ENCODE measurements around the gene XKR7.
"Not testable (repeated sequence)": the region's sequence is repeated elsewhere in the genome, so short reads cannot be mapped to it uniquely, and the experiment has no call there.

The XKR7 gene

DNA sequence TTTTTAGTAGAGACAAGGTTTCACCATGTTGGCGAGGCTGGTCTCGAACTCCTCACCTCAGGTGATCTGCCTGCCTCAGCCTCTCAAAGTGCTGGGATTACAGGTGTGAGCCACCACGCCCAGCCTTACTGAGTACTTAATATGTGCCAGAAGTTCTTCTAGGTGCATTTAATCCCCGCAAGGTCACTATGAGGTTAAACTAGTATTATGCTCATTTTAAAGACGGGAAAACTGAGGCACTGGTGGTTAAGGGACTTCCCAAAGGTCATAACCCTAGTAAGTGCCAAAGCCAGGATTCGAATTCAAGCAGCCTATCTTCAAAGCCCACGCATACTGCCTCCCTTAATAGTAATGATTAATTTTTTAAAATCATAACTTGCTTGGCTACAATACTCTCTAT is 41.6 kb downstream of the XKR7 start:
- in situ Hi-C loops (cut with HindIII; ENCODE audit: low sequenced_read_pairs), result no loop called here

DNA sequence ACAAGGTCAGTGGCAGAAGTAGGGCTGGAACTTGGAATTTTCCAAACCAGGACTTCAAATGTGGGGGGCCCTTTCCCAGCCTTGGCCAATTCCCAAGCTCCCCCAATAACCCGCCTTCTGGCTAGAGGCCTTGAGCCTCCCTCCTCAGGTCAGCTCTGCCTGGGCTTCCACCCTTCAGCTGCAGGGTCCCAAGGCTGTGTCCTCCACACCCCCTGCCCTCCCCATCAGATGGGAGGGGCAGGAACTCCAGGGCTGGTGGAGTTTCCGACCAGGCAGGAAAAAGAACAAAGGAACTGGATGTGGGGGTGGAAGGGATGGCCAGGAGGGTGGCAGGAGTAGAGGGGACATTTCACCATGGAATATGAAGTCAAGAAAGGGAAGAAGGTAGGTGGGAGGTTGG is 42.1 kb downstream of the XKR7 start, which contains the start of gene CCM2L:
TSS of gene CCM2L (plus strand) at position 338 of the 400 bp plus-strand sequence. CDS start at position 355, 17 bp downstream.
- in situ Hi-C loops (cut with HindIII; ENCODE audit: low sequenced_read_pairs), result no loop called here

DNA sequence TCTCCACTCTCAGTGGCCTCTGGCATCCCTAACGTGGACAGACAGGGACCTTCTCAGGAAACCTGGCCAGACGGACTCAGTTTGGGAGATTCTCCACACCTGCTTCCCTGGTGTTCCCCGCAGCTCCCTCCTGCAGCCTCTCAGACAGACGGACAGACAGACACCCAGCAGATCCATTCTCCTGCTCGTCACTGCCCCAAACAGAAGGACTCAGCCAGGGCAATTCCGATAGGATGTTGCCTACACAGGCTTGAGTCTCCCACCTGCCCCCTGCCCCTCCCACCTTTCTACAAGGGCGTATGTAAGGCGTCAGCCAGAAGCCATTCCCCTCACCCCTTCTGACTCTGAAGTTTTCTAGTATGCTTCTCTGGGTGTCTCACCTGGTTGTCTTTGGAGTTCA is 42.7 kb downstream of the XKR7 start:
- in situ Hi-C loops (cut with HindIII; ENCODE audit: low sequenced_read_pairs), result no loop called here

DNA sequence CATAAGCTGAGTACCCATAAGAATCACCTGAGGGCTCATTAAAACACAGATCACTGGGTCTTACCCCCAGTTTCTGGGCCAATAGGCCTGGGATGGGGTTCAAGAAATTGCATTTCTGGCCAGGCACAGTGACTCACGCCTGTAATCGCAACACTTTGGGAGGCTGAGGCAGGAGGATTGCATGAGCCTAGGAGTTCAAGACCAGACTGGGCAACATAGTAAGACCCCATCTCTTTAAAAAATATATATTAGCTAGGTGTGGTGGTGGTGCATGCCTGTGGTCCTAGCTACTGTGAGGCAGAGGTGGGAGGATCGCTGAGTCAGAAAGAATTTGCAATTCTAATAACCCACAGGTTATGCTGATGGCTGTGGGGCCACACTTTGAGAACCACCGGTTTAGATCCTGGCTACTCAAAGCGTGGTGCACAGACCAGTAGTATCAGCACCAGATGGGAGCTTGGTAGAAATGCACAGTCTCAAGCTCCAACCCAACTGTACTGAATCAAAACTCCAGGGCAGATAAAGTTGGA is 44.3 kb downstream of the XKR7 start:
- in situ Hi-C loops (cut with HindIII; ENCODE audit: low sequenced_read_pairs), result no loop called here

DNA sequence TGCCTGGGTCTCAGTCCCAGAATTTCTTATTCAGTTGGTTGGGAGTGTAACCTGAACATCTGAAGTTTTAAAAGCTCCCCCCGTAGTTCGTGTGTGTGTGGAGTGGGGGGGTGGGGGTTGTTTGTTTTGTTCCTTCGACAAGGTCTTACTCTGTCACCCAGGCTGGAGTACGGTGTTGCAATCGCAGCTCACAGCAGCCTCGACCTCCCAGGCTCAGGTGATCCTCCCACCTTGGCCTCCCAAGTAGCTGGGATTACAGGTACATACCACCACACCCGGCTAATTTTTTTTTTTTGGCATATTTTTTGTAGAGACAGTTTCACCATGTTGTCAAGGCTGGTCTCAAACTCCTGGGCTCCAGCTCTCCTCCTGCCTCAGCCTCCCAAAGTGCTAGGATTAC is 45.4 kb downstream of the XKR7 start:
- in situ Hi-C loops (cut with HindIII; ENCODE audit: low sequenced_read_pairs), result no loop called here

DNA sequence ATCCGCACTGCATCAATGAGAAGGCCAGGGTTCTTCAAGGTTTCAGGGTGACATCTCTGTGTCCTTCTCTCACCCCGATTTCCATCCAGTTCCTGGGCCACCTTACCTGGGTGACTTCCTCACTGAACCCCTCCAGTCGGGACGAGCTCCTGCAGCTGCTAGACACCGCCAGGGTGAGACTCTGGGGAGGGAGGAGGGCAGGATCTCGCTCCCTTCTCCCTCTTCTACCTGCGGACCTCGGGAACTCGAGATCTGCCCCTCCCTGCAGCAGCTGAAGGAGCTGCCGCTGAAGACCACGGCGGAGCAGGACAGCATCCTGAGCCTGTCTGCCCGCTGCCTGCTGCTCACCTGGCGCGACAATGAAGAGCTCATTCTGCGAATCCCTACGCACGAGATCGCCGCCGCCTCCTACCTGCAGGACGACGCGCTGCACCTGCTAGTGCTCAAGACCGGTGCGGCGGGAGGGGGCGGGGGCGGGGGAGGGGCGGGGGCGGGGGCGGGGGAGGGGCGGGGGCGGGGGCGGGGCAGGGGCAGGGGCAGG is 49.8 kb downstream of the XKR7 start:
- in situ Hi-C loops (cut with HindIII; ENCODE audit: low sequenced_read_pairs), result no loop called here

DNA sequence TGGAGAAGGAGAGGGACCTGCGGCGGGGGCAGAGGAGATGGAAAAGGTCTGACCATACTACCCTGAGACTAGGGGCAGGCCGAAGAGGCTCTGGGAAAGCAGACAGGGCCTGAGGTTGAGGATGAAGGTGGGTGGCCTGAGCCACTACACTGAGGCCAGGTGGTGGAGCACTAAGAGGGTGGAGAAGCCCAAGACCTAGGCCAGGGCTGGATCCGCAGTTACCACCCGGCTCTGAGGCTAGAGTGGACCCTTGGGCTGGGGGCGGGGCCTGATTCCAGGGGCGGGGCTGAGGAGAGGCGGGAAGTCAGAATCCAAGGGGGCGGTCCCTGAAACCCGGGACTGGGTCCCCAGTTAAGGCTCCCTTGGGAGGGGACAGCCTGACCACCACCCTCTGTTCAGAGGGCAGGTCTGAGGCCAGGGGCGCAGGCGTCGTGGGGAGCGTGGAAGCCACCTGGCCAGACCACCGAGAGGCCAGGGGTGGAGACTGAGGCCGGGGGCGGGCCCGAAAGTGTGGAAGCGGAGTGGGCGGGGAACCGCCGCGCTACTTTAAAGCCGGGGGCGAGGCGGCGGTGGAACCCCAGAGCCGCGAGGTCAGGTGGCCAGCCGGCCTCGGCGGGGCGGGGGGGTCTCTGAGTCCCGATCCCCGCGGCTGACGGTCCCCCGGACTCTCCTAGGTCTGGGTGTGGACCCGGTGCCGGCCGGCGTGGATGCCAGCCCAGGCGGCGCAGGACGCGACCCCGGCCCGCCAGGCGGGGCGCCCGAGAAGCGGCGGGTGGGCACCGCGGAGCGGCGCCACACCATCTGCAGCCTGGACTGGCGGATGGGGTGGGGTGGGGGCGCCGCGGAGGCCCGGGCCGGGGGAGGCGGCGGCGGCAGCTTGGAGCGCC is 50.6 kb downstream of the XKR7 start:
- in situ Hi-C loops (cut with HindIII; ENCODE audit: low sequenced_read_pairs), result no loop called here

DNA sequence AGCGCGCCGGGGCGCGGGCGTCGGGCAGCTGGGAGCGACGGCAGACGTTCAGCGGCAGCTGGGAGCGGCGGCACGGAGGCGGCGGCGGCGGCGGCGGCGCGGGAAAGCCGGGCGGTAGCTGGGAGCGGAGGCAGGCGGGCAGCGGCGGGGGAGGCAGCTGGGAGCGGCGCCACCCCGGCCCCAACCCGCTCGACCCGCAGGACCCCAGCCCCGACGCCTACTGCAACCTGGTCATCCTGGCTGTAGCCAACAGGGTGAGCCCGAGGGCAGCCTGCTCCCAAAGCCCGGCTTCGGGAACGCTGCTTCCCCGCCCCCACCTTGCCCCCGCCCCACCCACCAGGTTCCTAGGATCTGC is 51.2 kb downstream of the XKR7 start:
- in situ Hi-C loops (cut with HindIII; ENCODE audit: low sequenced_read_pairs), result no loop called here

DNA sequence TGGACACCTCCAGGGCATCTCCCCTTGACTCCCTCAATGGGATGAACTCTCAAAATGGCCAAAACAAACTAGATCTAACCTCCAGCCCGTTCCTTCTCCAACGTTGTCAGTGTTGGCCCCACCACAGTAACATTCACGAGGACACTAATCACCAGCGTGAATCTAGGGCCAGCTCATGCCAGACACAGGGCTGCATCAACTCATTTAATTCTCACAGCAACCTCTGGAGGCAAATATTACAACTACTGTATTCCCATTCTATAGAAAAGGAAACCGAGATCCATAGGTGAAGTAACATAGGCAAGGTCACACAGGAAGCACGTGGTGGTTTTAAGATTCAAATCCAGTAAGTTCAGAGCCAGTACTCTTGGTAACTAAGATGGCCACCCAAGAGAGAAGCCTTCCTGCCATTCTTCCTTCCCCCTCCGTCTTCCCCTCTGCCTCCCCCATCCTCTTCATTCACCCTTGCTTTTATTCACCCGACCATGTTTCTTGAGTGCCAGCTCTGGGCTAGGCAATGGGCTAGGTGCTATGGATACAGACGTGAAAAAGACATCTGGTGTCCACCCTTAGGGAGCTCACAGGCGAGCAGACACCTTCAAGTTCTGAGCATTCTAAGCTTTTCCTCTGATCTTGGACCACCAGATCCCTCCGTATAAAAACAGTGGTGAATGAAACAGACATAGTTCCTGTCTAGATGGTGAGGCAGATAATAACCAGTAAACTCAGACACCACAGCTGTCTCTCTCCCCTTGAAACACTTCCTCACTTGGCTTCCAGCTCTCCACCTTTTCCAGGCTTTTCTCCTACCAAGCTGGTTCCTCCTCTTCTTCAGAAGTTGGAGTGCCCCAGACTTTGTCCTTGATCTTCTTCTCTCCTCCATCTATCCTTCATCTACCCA is 51.9 kb downstream of the XKR7 start:
- in situ Hi-C loops (cut with HindIII; ENCODE audit: low sequenced_read_pairs), result no loop called here

DNA sequence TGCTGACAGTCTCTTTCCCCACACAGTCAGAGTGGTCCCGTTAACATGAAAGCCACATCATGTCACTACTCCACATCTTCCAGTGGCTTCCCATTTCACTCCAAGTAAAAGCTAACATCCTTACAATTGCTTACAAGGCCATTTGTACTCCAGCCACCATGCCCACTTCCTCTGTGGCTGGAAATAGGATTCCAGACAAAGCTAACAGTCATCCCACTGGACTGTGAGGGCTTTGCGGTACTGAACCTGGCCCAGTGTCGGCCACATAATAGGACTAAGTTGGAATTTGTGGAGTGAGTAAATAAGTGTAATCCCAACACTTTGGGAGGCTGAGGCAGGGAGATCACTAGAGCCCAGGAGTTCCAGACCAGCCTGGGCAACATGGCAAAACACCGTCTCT is 53.1 kb downstream of the XKR7 start:
- in situ Hi-C loops (cut with HindIII; ENCODE audit: low sequenced_read_pairs), result no loop called here

DNA sequence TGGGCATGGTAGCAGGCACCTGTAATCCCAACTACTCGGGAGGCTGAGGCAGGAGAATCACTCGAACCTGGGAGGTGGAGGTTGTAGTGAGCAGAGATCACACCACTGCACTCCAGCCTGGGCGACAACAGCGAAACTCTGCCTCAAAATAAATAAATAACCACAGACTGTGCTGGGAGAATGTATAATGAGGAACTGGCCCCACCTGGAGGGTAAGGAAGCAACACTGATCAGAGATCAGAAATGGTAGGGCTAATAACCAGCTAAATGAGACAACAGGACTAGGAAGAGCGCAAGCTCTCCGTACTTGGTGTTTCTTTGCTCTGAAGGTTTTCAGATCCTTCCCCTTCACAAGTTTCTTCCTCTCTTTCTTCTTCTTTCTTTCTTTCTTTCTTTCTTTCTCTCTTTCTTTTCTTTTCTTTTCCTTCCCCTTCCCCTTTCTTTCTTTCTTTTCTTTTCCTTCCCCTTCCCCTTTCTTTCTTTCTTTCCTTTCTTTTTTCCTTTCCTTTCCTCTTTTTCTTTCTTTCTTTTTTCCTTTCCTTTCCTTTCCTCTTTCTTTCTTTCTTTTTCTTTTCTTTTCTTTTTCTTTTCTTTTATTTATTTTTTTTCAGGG is 56.8 kb downstream of the XKR7 start:
- in situ Hi-C loops (cut with HindIII; ENCODE audit: low sequenced_read_pairs), result no loop called here

DNA sequence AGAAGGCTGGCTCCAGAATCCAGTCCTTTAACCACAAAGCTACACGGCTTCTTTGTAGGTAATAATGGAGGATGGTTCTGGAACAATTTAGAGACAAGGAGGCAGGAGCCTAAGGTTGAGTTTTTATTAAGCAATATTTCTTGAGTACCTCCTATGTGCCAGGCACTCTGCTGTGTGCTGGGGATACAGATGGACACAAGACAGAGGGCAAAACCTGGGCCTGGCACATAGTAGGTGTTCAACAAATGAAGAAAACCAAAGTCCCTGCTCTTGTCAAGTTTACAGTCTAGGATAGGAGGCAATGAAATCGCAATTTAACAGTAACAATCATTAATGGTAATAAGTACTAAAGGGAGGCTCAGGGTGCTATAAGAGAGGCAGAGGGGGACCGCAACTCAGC is 59.7 kb downstream of the XKR7 start:
- in situ Hi-C loops (cut with HindIII; ENCODE audit: low sequenced_read_pairs), result no loop called here

DNA sequence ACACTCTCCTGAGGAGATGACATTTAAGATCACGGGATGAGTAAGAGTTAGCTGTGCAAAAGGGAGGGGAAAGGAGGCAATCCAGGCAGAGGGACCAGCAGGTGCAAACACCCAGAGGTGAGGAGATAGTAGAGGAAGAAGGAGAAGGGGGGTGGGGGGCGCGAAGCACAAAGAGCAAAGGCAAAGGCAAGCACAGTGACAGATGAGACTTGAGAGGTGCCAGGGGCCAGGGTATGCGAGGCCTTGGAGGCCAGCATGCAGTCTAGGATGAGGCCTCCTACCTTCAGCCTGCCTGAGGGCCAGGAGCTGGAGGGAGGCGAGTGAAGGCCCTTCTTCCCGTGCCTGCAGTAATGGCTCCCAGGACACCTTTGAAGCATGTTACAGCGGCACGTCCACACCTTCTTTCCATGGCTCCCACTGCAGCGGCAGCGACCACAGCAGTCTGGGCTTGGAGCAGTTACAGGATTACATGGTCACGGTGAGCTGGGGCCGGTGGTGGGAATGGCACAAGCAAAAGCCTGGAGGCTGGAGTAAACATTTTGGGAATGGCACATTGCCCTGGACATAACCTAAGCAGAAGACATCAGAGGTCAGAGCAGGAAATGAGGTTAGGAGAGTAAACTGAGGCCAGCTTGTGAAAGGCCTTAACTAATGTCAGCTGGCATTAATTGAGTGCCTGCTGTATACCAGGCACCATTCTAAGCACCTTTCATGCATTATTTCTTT is 60.9 kb downstream of the XKR7 start:
- in situ Hi-C loops (cut with HindIII; ENCODE audit: low sequenced_read_pairs), result no loop called here

DNA sequence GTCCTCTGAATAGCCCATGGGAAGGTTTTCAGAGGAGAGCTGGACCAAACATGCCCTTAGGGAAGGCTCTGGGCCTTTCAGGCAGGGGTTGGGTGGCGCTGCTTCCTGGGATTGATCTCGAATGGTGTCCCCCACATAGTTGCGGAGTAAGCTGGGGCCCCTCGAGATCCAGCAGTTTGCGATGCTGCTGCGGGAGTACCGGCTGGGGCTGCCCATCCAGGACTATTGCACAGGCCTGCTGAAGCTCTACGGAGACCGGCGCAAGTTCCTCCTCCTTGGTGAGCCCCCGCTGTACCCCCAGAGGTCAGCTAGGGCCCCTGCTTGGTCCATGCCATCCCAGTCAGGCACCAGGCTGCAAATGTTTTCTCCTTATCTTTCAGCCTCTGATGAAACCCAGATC is 61.6 kb downstream of the XKR7 start:
- in situ Hi-C loops (cut with HindIII; ENCODE audit: low sequenced_read_pairs), result no loop called here

DNA sequence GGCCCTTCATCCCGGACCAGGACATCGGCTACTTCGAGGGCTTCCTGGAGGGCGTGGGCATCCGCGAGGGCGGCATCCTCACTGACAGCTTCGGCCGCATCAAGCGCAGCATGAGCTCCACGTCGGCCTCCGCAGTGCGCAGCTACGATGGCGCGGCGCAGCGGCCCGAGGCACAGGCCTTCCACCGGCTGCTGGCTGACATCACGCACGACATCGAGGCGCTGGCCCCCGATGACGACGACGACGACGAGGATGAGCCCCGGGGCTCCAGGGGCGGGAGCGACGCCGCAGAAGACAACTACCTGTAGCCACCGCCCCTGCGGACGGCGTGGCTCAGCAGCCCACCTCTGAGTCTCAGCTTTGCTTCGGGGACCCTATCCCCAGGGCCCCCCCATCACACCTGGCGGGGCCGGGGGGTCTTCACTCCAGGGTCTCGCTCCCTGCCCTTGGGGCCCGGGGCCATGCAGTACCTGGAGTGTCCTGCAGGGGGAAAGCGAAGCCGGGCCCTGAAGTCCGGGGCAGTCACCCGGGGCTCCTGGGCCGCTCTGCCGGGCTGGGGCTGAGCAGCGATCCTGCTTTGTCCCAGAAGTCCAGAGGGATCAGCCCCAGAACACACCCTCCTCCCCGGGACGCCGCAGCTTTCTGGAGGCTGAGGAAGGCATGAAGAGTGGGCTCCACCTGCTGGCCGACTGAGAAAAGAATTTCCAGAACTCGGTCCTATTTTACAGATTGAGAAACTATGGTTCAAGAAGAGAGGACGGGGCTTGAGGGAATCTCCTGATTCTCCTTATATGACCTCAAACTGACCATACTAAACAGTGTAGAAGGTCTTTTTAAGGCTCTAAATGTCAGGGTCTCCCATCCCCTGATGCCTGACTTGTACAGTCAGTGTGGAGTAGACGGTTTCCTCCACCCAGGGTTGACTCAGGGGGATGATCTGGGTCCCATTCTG is 63.3 kb downstream of the XKR7 start:
- in situ Hi-C loops (cut with HindIII; ENCODE audit: low sequenced_read_pairs), result no loop called here

DNA sequence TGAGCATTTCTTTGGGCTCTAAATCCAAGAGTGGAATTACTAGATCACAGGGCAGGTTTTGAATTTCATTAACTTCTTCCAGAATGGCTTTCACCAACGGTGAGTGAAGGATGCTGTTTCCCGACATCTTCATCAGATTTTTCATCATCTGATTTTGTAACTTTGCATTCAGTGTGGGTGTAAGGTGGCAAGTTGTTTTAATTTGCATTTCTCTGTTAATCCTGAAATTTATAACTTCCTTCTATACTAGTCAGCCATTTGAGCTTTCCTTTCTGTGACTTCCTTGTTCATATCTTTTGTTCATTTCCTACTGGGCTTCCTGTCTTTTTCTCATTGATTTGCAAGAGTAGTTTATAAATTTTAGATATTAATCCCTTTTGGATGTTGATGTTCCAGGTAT is 65.4 kb downstream of the XKR7 start:
- in situ Hi-C loops (cut with HindIII; ENCODE audit: low sequenced_read_pairs), result no loop called here

DNA sequence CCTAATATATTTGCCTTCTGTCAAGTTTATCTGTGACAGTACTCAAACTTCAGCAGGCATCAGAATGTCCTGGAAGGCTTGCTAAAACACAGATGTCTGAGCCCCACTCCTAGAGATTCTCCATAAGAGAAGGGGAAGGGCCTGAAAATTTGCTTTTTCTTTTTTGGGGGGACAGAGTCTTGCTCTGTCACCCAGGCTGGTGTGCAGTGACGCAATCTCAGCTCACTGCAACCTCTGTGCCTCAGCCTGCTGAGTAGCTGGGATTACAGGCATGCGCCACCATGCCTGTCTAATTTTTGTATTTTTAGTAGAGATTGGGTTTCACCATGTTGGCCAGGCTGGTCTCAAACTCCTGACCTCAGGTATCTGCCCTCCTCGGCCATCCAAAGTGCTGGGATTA is 65.8 kb downstream of the XKR7 start:
- in situ Hi-C loops (cut with HindIII; ENCODE audit: low sequenced_read_pairs), result not testable (repeated sequence)

DNA sequence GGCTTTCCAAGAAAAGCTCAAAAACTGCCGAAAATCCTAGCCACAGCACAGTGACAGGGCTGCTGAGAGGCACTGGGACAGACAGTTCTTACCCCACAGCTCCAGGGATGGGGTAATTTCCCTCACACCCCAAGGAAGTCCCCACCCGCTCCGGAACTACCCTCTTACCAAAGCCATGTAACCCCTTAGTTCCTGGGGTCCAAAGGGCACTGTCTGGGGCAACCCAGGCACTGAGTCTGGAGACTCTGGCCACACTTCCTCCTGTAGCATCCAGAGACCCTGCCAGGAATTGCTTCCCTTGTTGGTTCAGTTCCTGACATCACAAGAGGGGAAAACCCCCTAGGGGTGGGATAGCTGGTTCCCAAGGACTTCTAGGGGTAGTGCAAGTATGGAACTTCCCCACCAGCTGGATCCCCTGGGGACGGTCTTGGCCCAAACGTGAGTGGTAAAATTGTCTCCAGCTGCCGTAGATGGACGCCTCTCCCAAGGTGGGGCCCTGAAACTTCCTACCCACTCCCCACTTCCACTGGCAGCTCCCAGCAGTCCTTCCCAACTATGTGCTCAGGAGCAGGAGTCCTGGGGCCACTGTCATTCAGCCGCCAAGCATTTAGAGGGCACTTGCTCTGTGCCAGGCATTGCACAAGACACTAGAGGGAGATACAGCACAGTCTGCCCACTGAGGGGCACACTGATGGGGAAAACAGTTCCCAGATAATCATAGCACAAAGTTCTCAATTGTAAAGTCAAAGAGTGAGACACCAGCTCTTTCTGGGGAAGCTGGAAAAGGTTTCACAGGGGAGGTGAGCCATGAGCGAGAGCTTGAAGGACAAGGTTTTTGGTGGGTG is 66.9 kb downstream of the XKR7 start:
- in situ Hi-C loops (cut with HindIII; ENCODE audit: low sequenced_read_pairs), result no loop called here

All from DLD1 (cell line).